Activated CD4-positive, alpha-beta T cell treated with anti-CD3 and anti-CD28 coated beads for 1 hour (primary cell): ENCODE results near the gene EHBP1L1.

ENCODE experiments used
- DNase-seq: peaks from one replicate; pipeline ENCODE4 v3.0.0-alpha.2; 2020

EHBP1L1 gene

GRCh38 chr11:65547446-65548125 lies 28.3 kb upstream of the EHBP1L1 start:
- DNase-seq: no peak

GRCh38 chr11:65548395-65548794 lies 27.5 kb upstream of the EHBP1L1 start:
- DNase-seq: no peak

GRCh38 chr11:65549096-65549495 lies 26.8 kb upstream of the EHBP1L1 start:
- DNase-seq: no peak

DNA sequence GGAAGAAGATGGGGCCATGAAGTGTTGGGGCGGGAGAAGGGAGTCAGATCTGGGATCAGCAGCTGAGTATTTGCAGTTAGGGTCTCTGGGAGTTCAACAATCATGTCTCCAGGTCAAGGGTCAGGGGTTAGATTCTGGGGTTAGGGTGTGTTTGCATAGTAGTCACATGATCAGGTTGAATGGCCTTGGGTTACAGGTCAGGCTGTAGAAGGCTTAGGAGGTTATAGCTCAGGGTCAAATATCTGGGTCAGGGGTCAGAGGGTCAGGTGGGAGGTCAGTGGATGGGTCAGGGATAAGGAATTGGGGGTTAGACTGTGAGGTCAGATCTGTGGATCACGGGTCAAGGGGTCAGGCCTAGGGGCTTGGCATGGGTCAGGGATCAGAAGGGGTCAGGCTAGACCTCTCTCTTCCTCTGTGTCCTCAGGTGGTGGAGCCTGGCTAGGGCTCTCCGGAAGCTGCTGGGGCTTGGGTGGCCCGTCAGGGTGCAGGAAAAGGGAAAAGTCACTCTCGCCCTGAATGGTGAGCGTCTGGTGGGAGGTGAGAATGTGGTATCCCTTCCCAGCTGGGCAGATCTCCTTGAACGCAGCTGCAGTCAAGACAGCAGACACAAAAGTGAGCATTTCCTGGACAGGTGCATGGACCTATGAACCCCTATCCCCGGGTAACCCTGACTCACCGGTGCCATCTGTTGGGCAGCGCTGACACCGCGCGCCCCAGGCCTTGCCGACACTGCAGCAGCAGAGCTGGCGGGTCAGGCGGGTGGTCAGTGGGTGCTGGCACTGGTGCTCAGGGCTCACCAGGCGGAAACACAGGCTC lies 24.1 kb upstream of the EHBP1L1 start:
- DNase-seq: no peak

DNA sequence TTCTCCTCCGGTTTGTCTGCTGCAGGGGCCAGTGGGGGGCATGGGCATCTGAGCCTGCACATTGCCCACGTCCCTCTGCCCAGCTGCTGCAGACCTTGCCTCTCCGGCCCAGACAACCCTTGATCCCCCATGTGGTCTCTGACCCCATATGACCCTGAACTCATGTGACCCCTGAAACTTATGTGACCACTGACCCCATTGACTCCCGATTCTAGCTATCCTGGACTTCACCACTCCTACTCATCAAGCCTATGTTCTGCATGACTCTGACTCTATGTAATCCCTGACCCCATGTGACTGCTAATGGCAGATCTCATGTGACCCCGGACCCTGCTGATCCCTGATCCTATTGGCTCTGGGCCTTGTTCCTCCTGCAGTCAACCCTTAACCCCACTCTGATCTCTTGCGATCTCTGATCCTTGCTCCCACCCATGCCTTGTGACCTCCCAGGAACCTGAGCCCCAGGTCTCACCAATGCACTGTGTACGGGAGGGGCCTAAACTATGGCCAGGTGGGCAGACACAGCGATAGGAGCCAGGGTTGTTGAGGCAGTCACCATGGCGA lies 23.4 kb upstream of the EHBP1L1 start:
- no peak for DNase-seq

DNA sequence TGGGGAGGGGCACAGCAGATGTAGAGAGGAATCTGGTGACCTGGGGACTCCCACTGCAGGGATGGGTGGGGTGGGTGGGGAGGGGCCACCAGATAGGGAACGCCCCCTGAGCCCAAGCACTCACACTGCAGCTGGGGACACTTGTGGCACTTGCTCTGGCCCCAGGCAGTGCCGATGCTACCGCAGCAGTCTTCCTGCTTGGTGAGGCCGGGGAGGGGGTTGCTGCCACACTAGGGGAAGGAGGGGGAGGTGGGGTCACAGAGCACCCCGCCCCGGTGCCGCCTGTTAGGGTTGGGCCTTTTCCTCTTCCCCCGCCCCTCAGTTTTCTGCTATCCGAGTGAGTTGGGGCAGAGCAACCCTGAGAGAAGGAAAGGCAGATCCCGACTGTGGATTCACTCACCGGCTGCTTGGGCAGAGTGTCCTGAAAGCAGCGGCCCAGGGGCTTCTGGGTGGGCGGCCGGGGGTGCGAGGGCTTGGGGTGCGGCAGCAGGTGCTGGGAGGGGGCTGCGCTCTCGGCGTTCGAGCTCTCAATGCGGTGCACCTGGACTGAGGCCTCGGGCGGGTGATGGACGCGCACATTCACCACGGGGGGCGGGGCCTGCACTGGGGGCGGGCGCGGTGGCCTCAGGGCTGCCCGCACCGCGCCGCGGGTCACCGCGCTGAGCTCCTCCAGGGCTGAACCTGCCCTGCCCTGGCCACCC lies 22.4 kb upstream of the EHBP1L1 start:
- peak; percentile 58 for DNase-seq

- no peak for DNase-seq
Measured at GRCh38 chr11:65554057-65554818, 21.6 kb upstream of the EHBP1L1 start.

DNA sequence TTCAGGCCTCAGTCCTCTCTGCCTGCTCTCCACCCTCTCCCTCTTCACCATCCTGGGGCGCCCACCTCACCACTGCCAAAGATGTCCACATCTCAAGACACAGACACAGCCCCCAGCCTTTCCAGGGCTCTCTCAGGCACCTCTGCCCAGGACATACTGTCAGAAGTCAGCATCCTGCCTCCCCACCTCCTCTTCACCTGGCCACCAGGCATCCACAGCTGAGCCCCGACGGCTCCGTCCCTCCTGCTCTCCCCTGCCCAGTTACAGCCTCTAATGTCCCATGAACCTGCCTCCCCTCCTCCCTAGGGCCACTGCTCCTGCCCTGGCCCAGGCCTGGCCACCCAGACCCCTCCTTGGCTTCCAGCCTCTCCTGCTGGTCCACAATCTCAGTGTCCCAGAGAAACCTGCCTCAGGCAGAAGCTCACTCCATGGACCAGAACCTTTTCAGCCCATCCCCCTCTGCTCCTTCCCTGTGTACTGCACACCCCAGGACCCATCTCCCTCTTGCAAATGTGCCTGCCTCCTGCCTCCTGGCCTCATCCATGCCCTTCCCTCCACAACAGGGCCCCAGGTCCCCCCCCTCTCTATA lies 20.9 kb upstream of the EHBP1L1 start:
- DNase-seq: no peak

DNA sequence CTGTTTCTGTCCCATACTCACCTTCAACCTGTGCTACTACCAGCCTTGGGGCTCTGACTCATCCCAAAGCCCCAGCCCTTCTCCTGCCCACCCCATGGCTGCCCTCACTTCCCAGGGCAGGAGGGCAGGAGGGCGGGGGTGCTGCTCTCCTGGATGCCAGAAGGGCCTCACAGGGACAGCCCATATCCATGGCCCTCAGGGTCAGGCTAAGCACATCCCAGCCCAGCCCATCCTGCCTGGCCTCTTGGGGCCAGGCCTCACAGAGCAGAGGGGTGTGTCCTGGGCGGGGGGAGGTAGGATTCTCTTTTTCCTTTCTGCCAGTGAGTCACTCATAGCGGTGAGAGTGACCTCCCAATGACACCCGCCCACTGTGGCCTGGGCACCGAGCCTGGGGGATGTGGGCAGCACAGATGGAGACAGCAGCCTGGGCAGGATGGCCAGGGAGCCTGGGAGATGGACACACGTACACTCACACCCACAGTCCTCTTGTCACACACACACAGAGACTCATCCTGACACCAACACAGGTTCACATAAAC lies 20.1 kb upstream of the EHBP1L1 start:
- DNase-seq: no peak

GRCh38 chr11:65556470-65557279 lies 19.2 kb upstream of the EHBP1L1 start:
- DNase-seq: no peak

- DNase-seq: no peak
Measured at GRCh38 chr11:65557280-65558001, 18.4 kb upstream of the EHBP1L1 start.

GRCh38 chr11:65558002-65558929 lies 17.6 kb upstream of the EHBP1L1 start, which contains the start of gene LTBP3:
TSS of gene LTBP3 (minus strand) at chr11:65558359. CDS start at chr11:65557959, 400 bp downstream.
- DNase-seq: no peak

DNA sequence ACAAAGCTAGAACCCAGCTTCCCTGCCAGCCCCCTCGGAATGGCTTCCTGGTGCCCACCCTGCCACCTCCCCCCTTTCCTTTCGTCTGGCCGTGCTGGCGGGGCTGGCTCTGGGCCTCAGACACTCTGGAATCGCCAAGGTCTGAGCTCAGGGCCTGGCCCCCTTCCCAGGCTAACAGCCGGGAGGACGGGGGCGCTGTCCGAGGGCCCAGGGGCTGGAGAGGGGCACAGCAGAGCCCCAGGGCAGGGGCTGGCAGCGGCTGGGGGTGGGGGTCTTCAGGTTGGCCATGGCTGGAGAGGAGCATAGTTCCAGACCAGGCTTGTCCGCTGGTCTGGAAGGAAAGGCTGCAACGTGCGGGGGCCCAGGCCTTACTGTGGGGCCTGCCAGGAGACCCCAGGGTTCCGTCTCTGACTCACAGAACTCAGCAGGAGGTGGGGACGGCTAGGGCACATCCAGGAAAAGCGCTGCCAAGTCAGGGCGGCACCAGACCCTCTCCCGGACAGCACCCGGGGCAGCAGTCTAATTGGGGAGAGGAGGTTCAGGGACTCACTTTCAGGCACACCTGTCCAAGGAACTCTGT lies 16.8 kb upstream of the EHBP1L1 start:
- DNase-seq: no peak

DNA sequence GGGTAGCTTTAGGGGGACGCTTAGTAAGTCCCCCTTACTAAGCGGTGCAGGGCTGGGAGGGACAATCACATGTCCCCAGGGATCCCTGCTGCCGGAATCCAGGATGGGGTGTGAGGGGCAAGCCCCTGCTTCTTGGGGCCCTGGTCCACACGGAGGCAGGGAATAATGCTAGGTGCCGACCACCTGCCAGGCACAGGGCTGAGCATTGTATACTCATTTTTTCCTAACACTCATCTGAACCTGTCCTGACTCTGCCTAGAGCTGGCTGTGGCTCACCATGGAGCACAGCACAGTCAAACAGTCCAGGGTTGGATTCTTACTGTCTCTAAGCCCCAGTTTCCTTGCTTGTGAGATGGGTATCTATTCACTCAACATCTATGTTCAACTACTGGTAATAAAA lies 16.3 kb upstream of the EHBP1L1 start:
- DNase-seq: no peak

DNA sequence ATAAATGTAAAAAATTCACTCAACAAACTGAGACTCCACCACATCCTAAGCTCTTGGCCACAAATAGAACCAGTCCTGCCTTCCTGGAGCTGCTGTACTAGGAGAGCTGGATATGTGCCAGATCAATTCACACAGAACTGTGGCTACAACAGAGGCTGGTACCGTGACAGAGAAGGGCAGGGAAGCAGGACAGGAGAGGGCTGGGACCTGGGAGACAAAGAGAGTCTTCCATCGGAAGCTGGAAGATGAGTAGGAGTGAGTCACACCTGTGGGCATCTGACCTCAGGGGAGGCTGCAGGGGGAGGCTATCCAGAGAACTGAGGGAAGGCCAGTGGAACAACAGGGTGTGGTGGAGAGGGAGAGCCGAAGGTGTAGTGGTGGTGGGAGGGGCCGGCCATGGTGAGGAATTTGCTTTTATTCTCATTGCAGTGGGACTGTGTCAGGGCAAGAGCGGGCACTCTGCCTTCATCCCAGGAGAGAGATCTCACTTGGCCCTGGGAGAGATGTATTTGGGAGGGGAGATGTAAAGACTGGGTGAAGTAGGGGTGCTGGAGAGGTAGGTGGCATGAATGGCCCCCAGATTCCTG lies 15.8 kb upstream of the EHBP1L1 start:
- DNase-seq: no peak

DNA sequence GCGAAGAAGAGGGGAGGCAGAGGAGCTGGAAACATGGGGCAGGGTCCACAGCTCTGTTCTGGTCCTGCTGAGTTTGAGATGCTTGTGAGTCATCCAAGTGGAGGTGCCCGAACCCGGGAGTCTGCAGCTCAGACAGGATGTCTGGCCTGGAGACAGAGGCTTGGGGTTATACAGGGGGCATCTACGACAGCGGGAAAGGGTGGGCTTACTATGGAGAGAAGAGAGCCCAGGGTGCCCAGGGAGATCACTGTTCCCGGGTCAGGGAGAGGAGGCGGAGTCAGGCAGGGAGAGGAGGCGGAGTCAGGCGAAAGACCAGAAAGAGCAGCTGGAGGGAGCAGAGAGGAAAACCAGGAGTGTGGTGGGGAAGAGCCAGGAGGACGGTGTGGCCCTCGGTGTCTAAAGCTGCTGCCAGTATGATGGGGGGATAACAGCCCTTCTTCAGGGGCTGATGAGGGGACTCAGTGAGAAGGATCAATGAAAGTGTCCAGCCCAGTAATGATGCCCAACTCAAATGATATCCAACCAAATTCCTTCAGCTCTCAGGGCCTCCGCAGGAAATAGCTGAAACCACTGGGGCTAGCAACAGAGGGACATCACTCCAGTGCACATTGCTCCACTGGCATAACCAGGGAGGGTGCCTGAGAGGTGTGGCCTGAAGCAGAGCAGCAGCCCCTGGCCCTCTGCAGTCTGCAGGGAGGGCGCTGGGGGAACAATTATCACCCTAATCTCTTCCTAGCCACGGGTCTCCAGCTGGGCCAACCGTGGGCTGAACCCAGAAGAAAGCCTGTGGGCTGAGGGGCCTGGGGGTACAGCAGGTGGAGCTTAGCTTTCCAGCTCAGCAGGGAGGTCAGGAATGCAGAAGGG lies 15.1 kb upstream of the EHBP1L1 start:
- no peak for DNase-seq

GRCh38 chr11:65562020-65562419 lies 13.8 kb upstream of the EHBP1L1 start:
- no peak for DNase-seq
